Progenitor cell of endocrine pancreas (in vitro differentiated cells): ENCODE results near the gene ADRA2C. TPM values are rescaled to one million over a fixed set of nuclear protein-coding genes. Genes with fewer than 3 reads are reported as not detected.

ENCODE experiments used
- DNase-seq: peaks from one replicate; pipeline ENCODE4 v3.0.0; 2021; ENCODE audit warnings: low spot score; ENCODE audit not compliant: unreplicated experiment
- H3K27ac Mint-ChIP-seq: 2 replicates; pipeline ENCODE4 v1.8.0; 2021; ENCODE audit warnings: mild to moderate bottlenecking, moderate library complexity, mixed read lengths
- H3K27me3 Mint-ChIP-seq: 2 replicates; pipeline ENCODE4 v1.8.0; 2021; ENCODE audit warnings: mixed read lengths
- H3K36me3 Mint-ChIP-seq: 2 replicates; pipeline ENCODE4 v1.8.0; 2022; ENCODE audit warnings: mixed read lengths; ENCODE audit not compliant: insufficient read depth
- H3K4me1 Mint-ChIP-seq: 2 replicates; pipeline ENCODE4 v1.8.0; 2021; ENCODE audit warnings: low read depth, mixed read lengths
- H3K4me3 Mint-ChIP-seq: 2 replicates; pipeline ENCODE4 v1.8.0; 2021; ENCODE audit warnings: low read depth, mild to moderate bottlenecking, moderate library complexity, mixed read lengths
- H3K9me3 Mint-ChIP-seq: 2 replicates; pipeline ENCODE4 v1.8.0; 2021; ENCODE audit warnings: low read depth, mixed read lengths
- CTCF ChIP-seq: fragments of 200-600 bp; sonication (generic); IDR thresholded peaks from one replicate; pipeline ENCODE4 v1.5.0; 2021; ENCODE audit warnings: antibody characterized with exemption, mild to moderate bottlenecking; ENCODE audit not compliant: unreplicated experiment
- total RNA-seq: library from RNA; stranded (reverse); gene quantifications from 2 replicates; pipeline ENCODE4 v1.2.1, GENCODE V29; 2021

ADRA2C gene
- total RNA-seq, 1 donor from 2014 or later = 3.0 TPM

GRCh38 chr4:3779509-3779908 is 13.3 kb downstream of the ADRA2C start:
- H3K27me3 Mint-ChIP-seq = peaks cover 17% of the 10 kb centered on the region
- TF ChIP-seq CTCF = no peak
- H3K4me1 Mint-ChIP-seq = peaks cover 16% of the 10 kb centered on the region

GRCh38 chr4:3780347-3781171 is 14.4 kb downstream of the ADRA2C start:
- no peak for TF ChIP-seq CTCF
- peaks cover 22% of the 10 kb centered on the region for H3K4me1 Mint-ChIP-seq
- H3K27me3 Mint-ChIP-seq = peaks cover 13% of the 10 kb centered on the region
- no peak overlapping the region for H3K4me3 Mint-ChIP-seq
- no peak for DNase-seq
- H3K9me3 Mint-ChIP-seq = no peaks in the 10 kb centered on the region
- no peaks in the 10 kb centered on the region for H3K36me3 Mint-ChIP-seq
- no peak overlapping the region for H3K27ac Mint-ChIP-seq

More at GRCh38 chr4:3779509-3779908, 13.3 kb downstream of the ADRA2C start:
- H3K9me3 Mint-ChIP-seq = no peaks in the 10 kb centered on the region
- H3K27ac Mint-ChIP-seq = no peak overlapping the region
- no peaks in the 10 kb centered on the region for H3K36me3 Mint-ChIP-seq
- no peak overlapping the region for H3K4me3 Mint-ChIP-seq
- DNase-seq = no peak

- no peak for DNase-seq
- H3K27ac Mint-ChIP-seq = no peak overlapping the region
- no peaks in the 10 kb centered on the region for H3K36me3 Mint-ChIP-seq
- H3K27me3 Mint-ChIP-seq = peaks cover 10% of the 10 kb centered on the region
- TF ChIP-seq CTCF = no peak
- H3K9me3 Mint-ChIP-seq = no peaks in the 10 kb centered on the region
- no peak overlapping the region for H3K4me3 Mint-ChIP-seq
- H3K4me1 Mint-ChIP-seq = peaks cover 24% of the 10 kb centered on the region
Measured at GRCh38 chr4:3781193-3781886, 15.2 kb downstream of the ADRA2C start.

GRCh38 chr4:3781997-3782930 is 16.1 kb downstream of the ADRA2C start:
- Mint-ChIP-seq H3K9me3 (no peaks in the 10 kb centered on the region), H3K4me1 (peaks cover 24% of the 10 kb centered on the region), H3K36me3 (no peaks in the 10 kb centered on the region), H3K27me3 (peaks cover 7% of the 10 kb centered on the region), H3K27ac (no peak overlapping the region), H3K4me3 (no peak overlapping the region)
- TF ChIP-seq CTCF = no peak
- DNase-seq = no peak
